Right renal cortex interstitium (tissue), 3 donors: ENCODE results near the gene ANKRD17. TPM values are rescaled to one million over a fixed set of nuclear protein-coding genes. Genes with fewer than 3 reads are reported as not detected.
"Not testable (repeated sequence)": the region's sequence is repeated elsewhere in the genome, so short reads cannot be mapped to it uniquely, and the experiment has no call there.

Experiments
- DNase-seq, 3 donors: peaks; one replicate each; pipeline ENCODE4 v3.0.0-alpha.2; 2013; ENCODE audit warnings: low read depth in 3 of 3, low spot score in 2 of 3
- polyA plus RNA-seq, 3 donors: library from polyadenylated mRNA; unstranded; fragments of 120-200 nt; gene quantifications; one replicate each; pipeline ENCODE4 v1.2.1, GENCODE V29; 2013; ENCODE audit not compliant: insufficient read length in 3 of 3

ANKRD17 gene, protein sequence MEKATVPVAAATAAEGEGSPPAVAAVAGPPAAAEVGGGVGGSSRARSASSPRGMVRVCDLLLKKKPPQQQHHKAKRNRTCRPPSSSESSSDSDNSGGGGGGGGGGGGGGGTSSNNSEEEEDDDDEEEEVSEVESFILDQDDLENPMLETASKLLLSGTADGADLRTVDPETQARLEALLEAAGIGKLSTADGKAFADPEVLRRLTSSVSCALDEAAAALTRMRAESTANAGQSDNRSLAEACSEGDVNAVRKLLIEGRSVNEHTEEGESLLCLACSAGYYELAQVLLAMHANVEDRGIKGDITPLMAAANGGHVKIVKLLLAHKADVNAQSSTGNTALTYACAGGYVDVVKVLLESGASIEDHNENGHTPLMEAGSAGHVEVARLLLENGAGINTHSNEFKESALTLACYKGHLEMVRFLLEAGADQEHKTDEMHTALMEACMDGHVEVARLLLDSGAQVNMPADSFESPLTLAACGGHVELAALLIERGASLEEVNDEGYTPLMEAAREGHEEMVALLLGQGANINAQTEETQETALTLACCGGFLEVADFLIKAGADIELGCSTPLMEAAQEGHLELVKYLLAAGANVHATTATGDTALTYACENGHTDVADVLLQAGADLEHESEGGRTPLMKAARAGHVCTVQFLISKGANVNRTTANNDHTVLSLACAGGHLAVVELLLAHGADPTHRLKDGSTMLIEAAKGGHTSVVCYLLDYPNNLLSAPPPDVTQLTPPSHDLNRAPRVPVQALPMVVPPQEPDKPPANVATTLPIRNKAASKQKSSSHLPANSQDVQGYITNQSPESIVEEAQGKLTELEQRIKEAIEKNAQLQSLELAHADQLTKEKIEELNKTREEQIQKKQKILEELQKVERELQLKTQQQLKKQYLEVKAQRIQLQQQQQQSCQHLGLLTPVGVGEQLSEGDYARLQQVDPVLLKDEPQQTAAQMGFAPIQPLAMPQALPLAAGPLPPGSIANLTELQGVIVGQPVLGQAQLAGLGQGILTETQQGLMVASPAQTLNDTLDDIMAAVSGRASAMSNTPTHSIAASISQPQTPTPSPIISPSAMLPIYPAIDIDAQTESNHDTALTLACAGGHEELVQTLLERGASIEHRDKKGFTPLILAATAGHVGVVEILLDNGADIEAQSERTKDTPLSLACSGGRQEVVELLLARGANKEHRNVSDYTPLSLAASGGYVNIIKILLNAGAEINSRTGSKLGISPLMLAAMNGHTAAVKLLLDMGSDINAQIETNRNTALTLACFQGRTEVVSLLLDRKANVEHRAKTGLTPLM (N-terminal part only)
- polyA plus RNA-seq = 10 to 100 TPM; 76.8 to 84.6 (median 78.9) TPM

DNA sequence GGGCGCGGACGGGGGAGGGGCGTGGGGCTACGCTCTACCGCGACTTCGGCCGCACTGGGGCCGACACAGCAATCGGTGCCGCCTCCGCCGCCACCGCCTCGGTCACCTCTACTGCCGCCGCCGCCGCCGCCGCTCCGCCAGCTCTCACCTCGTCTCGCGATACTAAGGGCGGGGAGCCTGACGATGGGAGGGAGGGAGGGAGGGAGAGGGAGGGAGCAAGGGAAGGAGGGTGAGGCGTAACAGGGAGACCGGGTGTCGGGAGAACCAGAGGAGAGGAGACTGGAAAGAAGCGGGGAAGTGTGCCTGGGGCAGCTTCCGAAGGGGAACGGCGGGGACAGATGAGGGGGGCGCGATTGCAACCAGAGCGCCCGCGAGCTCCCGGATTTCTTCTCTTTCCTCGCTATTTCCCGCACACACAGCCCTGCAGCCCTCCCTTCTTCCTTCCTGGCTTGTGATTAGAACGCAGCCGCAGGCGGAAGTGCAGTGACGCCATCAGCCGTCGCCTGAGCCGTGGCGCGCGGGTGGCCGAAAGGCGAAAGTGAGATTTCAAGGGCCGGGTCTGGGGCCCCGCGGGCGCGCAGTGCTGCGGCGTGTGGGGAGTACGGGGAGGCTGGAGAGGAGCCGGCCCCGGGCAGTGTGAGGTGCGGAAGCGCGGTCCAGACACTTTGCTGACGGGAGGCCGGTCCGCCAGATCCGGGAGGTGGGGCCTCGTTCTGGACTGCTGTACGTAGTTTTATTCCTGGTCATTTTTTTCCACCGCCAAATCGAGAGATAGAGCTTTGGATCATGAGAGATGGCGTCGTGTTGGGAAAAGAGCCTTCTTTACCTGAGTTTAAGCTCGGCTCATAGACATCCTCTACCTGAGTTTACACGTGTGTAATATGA, at the start of gene ANKRD17:
TSS of gene ANKRD17 (minus strand) at position 113 of the 885 bp plus-strand sequence. CDS start 130 bp downstream, outside the sequence.
- peak; percentile 88 to 92 (median 91) for DNase-seq

DNA sequence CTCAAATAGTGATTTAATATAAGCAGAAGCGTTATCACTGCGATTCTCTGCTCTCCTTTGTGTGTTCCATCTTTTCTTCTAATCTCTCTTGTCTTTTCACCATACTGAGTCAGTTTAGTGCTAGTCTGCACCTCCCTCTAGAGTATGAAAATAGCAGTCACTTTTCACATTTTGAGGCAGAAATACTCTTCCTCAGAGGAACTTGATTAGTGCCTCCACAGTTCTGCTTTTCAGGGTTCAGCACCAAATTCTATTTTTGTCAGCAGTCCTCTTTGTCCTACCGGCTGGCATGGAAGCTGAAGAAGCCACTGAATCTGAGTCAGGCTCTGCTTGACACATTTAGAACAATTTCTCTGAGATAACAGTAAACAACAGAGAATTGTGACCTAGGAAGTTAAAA, 49.7 kb upstream of the ANKRD17 start:
- DNase-seq = no peak

DNA sequence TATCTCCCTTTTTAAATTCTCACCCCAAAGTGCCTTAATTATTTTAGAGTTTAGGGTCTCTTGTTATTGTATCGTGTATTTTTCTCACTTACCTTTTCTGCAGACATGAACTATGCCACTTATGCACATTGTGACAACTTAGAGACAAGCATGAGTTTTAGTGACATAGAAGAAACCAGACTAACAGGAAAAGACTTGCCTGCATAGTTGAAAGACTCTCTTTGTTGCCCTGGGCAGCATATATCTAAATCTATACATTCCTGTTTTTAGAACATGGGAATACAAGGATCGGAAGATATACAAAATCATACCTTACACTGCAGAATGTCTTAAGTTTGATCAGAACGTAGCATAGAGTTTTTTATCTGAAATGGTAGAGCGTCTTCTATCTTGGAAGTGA, 45.1 kb upstream of the ANKRD17 start:
- no peak for DNase-seq

DNA sequence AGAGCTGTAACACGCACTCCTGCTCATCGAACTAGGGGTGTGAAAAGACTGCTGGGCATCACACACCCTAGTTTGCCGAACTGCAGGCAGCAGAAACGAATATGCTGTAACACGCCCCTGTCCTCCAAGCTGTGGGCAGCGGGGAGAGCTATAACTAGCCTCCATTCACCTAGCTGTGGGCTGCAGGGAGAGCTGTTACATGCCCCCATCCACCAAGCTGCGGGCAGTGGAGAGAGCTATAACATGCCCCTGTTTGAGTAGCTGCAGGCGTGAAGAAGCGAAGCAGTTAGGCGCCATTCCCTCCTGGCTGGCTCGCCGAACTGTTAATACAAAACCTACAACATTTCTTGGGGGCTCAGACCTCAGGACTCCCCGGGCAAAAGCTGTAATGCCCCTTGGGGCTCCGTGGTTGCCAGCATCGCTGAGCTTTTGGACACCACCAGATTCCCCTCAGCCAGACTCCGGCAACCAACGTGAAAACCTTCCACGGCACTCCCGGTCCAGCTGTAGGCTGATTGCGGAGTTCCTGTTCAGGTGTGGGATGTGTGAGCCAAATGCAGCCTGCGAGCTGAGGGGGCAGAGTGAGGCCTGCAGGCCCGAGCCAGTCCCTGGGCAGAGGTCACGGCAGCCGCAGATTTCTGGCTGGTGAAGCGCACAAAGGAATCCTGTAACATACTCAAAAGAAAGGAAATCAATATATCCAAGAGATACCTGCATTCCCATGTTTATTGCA, 41.1 kb upstream of the ANKRD17 start:
- no peak for DNase-seq

DNA sequence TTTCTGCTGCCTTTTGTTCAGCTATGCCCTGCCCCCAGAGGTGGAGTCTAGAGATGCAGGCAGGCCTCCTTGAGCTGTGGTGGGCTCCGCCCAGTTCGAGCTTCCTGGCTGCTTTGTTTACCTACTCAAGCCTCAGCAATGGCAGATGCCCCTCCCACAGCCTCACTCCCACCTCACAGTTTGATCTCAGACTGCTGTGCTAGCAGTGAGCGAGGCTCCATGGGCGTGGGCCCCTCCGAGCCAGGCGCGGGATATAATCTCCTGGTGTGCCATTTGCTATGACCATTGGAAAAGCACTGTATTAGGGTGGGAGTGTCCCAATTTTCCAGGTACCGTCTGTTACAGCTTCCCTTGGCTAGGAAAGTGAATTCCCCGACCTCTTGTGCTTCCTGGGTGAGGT, 34.1 kb upstream of the ANKRD17 start:
- not testable (repeated sequence) for DNase-seq

DNA sequence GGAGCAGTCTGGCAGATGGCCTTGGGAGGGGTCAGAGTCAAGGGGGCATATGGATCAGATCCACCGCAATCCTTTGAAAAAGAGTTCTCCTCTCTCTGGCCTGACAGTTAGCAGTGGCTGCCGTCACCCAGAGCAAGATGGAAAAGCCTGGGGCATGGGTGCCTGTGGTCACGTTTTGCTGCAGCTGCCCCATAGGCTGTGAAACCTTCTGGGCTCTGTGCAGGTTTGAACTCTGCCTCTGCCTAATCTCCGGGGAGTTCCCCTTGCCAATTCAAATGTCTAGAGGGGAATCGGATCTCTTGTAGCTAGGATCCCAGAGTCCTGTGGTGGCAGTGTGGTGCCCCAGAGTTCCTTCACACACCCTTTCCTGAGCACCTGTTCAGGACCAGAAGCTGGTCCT, 23.4 kb upstream of the ANKRD17 start:
- DNase-seq = no peak

DNA sequence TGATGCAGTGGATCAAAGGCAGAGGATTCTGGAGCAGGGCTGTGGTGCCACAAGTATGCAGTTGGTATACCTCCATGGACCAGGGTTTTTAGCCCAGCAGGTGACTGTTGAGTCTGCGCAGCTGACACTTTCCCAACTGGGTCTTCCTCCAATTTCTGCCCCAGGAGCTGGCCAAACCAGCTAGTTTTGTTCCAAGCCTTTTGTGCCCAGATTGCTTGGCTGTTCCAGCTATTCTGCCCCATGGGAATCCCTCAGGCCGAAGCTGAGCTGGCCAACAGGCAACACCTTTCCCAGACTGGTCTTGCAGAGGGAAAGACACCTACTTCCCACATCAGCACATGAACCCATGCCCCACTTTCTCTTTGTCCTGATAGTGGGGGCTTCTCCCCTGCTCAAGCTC, 22.8 kb upstream of the ANKRD17 start:
- DNase-seq = no peak

DNA sequence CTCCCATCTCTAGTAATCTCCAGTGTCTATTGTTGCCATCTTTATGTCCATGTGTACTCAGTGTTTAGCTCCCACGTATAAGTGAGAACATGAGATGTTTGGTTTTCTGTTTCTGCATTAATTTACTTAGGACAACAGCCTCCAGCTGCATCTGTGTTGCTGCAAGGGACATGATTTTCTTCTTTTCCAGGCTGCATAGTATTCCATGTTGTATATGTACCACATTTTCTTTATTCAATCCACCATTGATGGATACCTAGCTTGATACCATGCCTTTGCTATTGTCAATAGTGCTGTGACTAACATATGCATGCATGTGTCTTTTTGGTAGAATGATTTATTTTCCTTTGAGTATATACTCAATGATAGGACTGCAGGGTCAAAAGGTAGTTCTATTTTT, 18.6 kb upstream of the ANKRD17 start:
- no peak for DNase-seq

DNA sequence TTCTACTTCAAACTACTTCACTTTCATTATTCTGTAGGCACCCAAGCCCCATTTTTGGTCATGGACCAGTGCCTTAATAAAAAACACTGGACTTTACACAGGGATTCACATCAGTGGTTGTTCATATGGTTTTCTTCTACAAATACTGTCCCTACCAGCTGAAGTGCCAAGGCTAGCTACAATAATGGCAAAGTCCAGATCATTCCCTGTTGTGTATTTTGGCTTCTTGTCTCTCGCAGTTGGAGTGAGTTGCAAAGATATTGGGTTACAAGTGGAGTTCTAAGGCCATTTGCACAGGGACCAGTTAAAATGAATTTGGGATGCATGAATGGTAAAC, 16.7 kb upstream of the ANKRD17 start:
- no peak for DNase-seq

DNA sequence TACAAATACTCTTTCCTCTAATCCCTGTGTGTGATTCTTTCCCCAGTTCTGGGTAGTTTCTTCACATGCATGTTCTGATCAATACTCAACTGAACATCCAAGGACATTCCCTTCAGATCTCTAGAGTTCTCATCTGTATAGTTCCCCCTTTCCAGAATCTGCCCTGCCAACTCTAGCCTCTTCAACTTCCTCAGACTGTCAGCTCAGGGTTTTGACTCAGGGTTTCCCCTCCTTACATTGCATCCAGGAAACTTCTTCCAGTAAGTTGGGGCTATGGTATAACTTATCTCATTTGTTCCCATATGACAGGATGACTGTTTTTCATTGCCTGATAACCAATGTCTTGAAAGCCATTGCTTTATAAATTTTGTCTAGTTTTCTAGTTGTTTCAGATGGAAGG, 14.2 kb upstream of the ANKRD17 start:
- DNase-seq = no peak

DNA sequence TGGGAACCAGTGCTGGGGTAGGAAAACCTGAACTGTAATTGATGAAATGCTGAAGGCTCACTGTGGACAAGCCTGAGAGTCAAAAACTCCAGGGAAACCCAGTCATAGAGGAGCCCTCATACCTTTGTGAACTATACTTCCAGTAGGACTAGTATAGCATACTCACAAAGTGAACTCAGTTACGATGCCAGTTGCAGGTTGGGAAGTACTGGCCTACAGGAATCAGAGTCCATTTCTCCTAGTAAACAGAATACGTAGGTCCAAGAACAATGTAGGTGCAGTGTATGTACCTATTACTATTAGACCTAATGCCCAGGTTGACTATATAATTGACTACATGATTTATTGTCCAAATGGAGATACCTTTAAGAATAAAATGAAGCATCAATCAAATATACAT, 8.5 kb upstream of the ANKRD17 start:
- DNase-seq = no peak

DNA sequence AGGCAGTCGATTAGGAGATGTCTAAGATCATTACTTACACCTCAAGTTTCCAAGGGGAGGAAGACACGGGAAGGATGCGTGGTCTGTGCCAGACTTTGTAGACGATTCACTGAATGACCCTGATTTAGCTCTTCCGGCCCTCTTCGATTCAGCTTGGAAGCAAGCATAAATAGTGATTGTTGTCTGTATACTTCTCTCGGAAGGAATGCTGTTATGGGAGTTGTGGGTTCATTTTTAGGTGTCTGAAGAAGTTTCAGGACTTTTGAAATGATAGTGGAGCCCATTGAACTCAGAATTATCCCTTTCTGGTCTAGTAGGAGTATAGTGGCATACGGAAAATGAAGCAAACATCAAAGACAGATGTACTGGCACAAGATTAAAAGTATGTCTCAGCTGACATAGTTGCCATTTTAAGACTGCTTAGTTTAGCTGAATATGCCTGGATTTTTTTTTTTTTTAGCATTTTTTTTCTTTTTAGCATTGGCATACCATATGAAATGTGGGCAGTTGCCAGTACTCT, 1.0 kb upstream of the ANKRD17 start:
- peak in 2 of 3 donors; percentile 24 to 37 for DNase-seq

DNA sequence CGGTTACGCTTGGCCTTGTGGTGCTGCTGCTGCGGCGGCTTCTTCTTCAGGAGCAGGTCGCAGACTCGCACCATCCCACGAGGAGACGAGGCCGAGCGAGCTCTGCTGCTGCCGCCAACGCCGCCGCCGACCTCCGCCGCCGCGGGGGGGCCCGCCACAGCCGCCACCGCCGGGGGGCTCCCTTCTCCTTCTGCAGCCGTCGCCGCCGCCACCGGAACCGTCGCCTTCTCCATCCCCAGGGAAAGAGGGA, 237 bp downstream of the ANKRD17 start:
- peak in 1 of 3 donors; percentile 3 for DNase-seq

DNA sequence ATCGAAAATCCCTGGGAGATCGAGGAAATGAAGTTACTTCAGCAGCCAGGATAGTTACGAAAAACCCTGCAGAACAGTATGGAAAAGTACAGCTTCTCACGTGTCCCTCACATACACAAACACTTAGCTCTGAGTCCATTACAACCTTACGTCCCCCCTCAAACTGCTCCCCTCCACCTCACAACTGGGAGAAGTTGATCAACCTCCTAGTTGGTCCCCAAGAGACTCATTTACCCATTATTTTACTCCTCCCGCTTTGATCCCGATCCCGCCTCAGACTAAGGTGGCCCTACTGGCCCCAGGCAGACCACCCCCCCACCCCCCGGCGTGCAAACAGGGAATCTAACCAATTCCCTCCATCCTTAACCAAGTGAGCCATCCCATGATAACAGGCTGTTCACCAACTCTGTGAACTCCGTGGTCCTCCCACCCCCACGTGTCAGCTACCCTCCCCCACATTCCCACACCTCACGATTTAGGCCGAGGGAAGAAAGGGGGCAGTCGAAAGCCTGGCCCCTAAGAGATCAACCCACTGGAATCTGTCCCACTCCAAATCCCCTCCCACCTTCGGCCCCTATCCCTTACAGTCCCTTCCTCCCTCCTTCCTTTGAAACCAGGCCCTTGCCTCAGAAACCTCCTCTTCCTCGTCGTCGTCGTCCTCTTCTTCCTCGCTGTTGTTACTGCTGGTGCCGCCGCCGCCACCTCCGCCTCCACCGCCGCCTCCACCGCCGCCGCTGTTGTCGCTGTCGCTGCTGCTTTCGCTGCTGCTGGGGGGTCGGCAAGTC, 755 bp downstream of the ANKRD17 start:
- DNase-seq = peak; percentile 43 to 56 (median 43)

DNA sequence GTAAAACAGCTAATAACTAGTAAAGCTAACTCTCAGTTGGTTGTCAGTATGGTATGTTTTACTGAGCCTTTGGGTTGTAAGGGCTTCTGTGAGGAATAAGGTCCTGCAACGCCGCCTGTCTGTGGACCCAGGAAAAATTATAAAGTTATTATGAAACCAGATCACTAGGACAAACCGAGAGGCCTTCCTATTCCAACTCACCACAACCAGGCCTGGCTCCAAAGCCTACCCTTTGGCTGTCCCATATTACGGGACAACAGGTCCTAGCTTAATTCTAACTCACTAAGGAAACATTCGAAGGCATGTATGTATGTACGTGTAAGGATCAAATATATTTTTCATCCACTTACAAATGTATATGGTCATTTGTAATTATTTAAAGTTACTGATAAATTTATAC, 1.4 kb downstream of the ANKRD17 start:
- DNase-seq = peak; percentile 53 to 71 (median 62)

DNA sequence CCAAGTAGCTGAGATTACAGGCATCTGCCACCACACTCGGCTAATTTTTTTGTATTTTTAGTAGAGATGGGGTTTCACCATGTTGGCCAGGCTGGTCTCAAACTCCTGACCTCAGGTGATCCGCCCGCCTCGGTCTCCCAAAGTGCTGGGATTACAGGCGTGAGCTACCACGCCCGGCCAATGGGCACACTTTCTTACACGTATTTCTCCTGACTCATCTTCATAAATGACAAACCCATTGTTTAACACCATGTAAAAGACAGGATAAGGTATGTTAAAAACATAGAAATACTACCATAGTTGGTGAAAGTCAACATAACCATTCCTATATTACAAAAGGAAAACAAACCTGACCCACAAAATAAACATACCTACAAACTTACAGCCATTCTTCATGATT, 2.8 kb downstream of the ANKRD17 start:
- DNase-seq = not testable (repeated sequence)

DNA sequence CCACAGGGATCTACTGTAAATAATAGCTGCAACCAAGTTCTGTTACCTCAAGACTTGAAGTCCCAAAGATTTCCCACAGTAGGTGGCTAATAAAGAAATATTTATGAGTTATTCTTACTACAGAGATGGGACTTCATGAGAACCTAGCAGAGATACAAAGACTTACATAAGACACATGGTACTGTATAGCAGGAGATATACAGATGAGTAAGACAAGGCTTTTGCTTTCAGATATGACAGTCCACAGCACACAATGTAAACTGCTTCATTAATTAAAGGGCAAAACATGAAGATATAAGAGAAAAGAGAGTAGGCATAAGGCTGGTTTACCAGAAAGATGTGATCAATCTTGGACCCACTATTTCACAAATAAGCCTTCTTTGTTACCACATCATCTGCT, 6.6 kb downstream of the ANKRD17 start:
- no peak for DNase-seq

DNA sequence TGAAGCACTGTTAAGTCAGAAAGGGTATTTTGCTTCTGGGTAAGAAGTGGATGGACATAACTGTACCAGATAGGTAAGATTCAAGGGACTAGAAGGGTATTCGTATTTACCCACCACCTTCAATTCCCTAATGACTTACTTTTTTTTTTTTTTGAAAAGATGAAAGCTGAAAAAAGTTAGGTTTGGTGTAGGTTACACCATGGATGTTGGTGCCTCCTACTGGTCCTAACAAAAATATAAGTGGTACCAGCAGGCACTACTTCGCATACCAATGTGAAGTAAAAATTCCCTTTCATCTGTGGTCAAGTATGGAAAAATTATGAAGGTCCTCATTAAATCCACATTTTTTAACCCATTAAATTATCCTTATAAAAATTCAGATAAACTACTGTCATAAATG, 7.2 kb downstream of the ANKRD17 start:
- no peak for DNase-seq

DNA sequence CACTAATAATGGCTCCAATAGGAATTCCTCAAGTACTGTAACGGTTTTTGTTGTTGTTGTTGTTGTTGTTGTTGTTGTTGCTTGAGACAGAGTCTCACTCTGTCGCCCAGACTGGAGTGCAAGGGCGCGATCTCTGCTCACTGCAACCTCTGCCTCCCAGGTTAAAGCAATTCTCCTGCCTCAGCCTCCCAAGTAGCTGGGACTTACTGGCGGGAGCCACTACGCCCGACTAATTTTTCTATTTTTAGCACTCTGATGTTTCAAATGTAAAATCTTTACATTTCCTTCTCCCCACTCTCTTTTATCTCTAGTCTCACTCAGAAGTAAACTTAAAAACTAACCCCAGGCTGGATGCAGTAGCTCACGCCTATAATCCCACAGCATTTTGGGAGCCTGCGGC, 8.0 kb downstream of the ANKRD17 start:
- no peak for DNase-seq
